ENCODE results near the gene ZBTB34.
A peak's percentile ranks its signal among the peaks of the same experiment; 100 is the strongest.

The ZBTB34 gene

DNA sequence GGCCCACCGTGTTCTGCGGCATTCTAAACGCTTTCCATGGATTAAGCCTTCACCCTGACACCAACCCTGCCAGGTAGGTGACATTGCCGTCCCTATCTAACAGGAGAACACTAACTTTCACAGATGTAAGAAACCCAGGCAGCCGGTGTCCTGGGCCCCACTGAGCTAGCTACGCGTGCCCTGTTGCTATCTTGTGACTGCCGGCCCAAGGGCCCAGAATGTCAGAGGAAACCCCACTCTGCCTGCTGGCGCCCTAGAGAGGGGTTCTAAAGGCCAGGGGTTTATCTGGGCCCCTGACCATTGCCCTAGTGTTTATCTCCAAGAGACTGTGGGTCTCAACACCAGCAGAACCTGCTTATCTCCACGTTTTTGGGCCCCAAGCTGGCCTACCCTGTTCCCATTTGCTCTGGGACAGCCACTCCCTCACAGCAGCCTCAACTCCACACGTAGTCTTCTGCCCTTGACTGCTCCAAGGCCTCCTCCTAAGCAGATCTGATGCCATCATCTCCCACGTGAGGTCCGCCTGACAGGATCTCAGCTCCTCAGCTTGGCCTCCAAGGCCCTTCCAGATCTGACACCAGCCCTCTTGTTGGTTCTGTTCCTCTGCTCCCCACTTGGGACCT lies 18.1 kb upstream of the ZBTB34 start:
- in situ Hi-C loops (cut with HindIII; ENCODE audit: low sequenced_read_pairs), result no loop called here
- TF ChIP-seq, protein P1, sequence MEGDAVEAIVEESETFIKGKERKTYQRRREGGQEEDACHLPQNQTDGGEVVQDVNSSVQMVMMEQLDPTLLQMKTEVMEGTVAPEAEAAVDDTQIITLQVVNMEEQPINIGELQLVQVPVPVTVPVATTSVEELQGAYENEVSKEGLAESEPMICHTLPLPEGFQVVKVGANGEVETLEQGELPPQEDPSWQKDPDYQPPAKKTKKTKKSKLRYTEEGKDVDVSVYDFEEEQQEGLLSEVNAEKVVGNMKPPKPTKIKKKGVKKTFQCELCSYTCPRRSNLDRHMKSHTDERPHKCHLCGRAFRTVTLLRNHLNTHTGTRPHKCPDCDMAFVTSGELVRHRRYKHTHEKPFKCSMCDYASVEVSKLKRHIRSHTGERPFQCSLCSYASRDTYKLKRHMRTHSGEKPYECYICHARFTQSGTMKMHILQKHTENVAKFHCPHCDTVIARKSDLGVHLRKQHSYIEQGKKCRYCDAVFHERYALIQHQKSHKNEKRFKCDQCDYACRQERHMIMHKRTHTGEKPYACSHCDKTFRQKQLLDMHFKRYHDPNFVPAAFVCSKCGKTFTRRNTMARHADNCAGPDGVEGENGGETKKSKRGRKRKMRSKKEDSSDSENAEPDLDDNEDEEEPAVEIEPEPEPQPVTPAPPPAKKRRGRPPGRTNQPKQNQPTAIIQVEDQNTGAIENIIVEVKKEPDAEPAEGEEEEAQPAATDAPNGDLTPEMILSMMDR (IDR thresholded peaks at IDR 0.05; ENCODE audit: low read depth, low read length), result no peak
- H3K4me3 ChIP-seq (ENCODE audit: low read depth, low read length), result no peak overlapping the region
- no peak for DNase-seq (ENCODE audit: low read depth, low spot score)

DNA sequence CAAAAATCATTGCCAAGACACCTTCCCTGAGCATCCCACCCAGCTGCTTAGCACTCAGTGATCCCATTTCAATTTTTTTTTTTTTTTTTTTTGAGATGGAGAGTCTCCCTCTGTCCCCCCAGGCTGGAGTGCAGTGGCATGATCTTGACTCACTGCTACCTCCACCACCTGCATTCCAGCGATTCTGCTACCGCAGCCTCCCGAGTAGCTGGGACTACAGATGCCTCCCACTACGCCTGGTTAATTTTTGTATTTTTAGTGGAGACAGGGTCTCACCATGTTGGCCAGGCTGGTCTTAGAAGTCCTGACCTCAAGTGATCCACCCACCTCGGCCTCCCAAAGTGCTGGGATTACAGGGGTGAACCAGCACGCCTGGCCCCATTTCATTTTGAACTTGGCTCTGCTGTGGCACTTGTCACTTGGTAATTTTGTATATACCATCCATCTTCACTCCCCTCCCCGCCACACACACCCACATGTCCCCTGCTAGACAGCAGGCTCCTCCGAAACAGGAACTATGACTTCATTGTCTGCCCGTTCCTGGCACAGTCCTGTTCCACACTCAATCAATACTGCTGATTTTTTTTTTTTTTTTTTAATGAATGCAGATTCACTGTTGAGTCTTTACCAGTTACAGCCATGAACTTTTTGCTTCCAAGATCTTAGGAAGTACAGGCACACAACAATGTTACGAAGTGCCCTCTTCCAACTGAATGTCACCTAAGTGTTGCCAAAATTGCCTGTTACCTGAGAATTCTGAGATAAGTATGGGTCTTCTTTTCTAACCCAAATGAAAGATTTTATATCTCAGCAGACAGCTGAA lies 17.3 kb upstream of the ZBTB34 start:
- in situ Hi-C loops (cut with HindIII; ENCODE audit: low sequenced_read_pairs), result no loop called here
- H3K4me3 ChIP-seq (ENCODE audit: low read depth, low read length), result no peak overlapping the region
- no peak for DNase-seq (ENCODE audit: low read depth, low spot score)
- TF ChIP-seq, protein P1 (IDR thresholded peaks at IDR 0.05; ENCODE audit: low read depth, low read length), result no peak

DNA sequence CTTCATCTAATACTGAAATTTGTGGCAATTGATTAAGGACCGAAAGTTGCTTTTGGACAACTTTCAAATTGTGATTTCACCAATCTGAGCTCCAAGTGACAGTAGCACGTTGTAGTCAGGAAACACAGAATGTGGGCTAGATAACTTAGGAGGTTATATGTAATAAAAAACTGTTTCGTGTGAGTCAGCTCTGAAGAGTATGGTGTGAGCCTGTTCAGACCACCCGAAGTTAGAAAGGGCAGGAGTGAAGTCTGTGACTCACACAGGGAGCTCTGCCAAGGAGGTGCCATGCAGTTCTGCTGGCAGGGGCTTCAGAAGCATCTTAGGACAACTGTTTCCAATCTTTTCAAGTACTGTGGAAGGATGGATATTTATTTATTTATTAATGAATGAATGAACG lies 16.4 kb upstream of the ZBTB34 start:
- H3K4me3 ChIP-seq (ENCODE audit: low read depth, low read length), result no peak overlapping the region
- TF ChIP-seq, protein P1 (IDR thresholded peaks at IDR 0.05; ENCODE audit: low read depth, low read length), result no peak
- in situ Hi-C loops (cut with HindIII; ENCODE audit: low sequenced_read_pairs), result no loop called here
- DNase-seq (ENCODE audit: low read depth, low spot score), result peak; percentile 83

DNA sequence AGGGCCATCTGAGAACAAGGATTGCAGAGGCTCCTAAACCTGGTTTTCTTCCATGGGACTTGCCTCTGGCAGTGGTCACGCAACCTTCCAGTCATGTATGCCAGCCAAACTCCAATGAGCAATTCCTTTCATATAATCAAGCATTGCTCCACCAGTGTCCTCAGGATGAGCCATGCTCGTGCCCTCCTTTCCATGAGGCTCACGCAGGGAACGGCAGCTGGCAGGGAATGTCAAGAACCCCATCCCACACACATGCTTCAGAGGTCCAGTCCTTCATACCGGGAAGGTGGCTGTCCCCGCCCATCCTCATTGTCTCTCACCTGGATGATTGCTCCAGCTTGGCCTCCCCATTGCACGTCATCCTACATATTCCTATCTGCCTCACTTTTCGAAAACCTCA lies 13.4 kb upstream of the ZBTB34 start:
- TF ChIP-seq, protein P1 (IDR thresholded peaks at IDR 0.05; ENCODE audit: low read depth, low read length), result no peak
- in situ Hi-C loops (cut with HindIII; ENCODE audit: low sequenced_read_pairs), result no loop called here
- no peak overlapping the region for H3K4me3 ChIP-seq (ENCODE audit: low read depth, low read length)
- DNase-seq (ENCODE audit: low read depth, low spot score), result no peak

DNA sequence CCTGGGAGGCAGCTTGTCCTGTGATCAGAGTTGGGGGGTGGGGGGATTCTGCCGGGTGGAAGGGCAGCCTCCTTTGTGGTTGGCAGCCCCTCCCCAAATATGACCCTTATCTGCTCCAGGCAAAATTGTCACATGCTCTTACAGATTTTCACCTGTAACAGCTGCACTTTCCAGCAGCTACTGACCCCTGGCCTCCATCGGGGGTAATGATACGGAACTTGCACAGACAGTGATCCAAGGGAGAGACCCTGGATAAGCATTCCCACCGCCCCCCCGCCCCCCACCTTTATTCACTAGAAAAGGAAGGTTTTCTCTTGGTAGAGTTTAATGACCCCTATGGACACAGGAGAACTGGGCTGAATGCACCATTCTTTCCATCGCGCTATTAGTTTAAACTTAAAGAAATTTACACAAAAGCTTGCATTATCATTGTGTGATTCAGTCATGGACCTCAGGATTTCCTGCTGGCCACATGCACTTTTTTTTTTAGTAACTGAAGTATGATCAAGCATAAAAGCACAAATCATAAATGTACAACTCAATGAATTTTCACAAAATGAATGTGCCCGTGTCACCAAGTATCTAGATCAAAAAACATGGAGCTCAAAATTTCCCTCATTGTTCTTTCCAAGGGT lies 10.7 kb upstream of the ZBTB34 start:
- in situ Hi-C loops (cut with HindIII; ENCODE audit: low sequenced_read_pairs), result no loop called here
- no peak for DNase-seq (ENCODE audit: low read depth, low spot score)
- TF ChIP-seq, protein P1 (IDR thresholded peaks at IDR 0.05; ENCODE audit: low read depth, low read length), result no peak

DNA sequence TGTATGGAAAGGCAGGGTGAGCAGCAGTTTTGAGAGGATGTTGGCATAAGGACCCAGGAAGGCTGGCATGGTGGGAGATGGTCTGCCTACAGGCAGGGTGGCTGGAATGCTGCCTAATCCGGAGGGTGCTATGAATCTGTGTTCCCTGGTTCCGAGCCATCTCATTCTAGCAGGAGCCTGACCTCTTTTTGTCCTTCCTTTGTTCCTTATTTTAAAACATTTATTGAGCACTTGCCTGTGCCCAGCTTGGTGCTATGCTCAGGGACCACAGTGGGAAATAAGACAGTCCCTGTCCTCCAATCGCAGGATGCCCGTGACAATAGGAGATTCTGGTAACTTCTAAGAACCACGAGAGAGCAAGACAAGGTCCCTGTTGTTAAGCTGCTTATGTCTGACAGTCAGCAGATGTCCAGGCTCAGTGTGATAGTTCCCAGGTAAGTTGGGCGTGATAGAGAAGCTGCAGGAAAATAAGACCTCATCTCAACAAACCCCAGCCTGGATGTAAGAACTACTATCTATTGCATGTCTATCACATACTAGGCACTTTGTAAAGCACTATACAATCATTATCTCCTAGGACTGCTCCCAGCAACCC lies 9.1 kb upstream of the ZBTB34 start:
- no peak for DNase-seq (ENCODE audit: low read depth, low spot score)
- in situ Hi-C loops (cut with HindIII; ENCODE audit: low sequenced_read_pairs), result no loop called here
- TF ChIP-seq, protein P1 (IDR thresholded peaks at IDR 0.05; ENCODE audit: low read depth, low read length), result no peak
- no peak overlapping the region for H3K4me3 ChIP-seq (ENCODE audit: low read depth, low read length)

More for the DNA sequence above, 10.7 kb upstream of the ZBTB34 start:
- H3K4me3 ChIP-seq (ENCODE audit: low read depth, low read length), result no peak overlapping the region

Data from astrocyte of the spinal cord (primary cell).